Lower lobe of right lung (tissue), 2 donors: Measurements from ENCODE around the gene NUP205. TPM values are rescaled to one million over a fixed set of nuclear protein-coding genes. Genes with fewer than 3 reads are reported as not detected.
"Not testable (repeated sequence)": the region's sequence is repeated elsewhere in the genome, so short reads cannot be mapped to it uniquely, and the experiment has no call there.

Source experiments
- ATAC-seq, 2 donors: fragments of 200-7000 bp; cut with Tn5 transposase; one replicate each; pipeline ENCODE4 v1.9.1; 2020 to 2022; ENCODE audit warnings: mild to moderate bottlenecking in 2 of 2, moderate library complexity in 2 of 2
- DNase-seq: peaks from one replicate; pipeline ENCODE4 v3.0.0-alpha.2; 2020
- H3K27ac ChIP-seq: fragments of 200-600 bp; one replicate; pipeline ENCODE4 v1.8.0; 2022
- H3K27me3 ChIP-seq: fragments of 200-600 bp; one replicate; pipeline ENCODE4 v1.8.0; 2022; ENCODE audit warnings: low read depth
- H3K36me3 ChIP-seq: fragments of 200-600 bp; one replicate; pipeline ENCODE4 v1.8.0; 2022; ENCODE audit warnings: mild to moderate bottlenecking
- H3K4me1 ChIP-seq: fragments of 200-600 bp; one replicate; pipeline ENCODE4 v1.8.0; 2022
- H3K4me3 ChIP-seq: fragments of 200-600 bp; one replicate; pipeline ENCODE4 v1.8.0; 2022; ENCODE audit warnings: mild to moderate bottlenecking
- H3K9me3 ChIP-seq: fragments of 200-600 bp; one replicate; pipeline ENCODE4 v1.8.0; 2022
- CTCF ChIP-seq: fragments of 200-600 bp; IDR thresholded peaks from one replicate; pipeline ENCODE4 v1.8.0; 2022; ENCODE audit warnings: antibody characterized with exemption, mild to moderate bottlenecking
- intact Hi-C: fragments of 100-400 bp; cut with DNase I; formaldehyde crosslinking; loops from one replicate; pipeline ENCODE4 v1.11.0; 2022
- total RNA-seq: library from RNA; stranded (reverse); fragmentation: NEBNext Ultra II Directional; extraction: Animal tissue kit (Norgen Biotek cat#: 25700); gene quantifications from one replicate; pipeline ENCODE4 v1.2.1, GENCODE V29; 2021
- donor health status: DM: no; HTN: yes; CAD: no; lungs with severe emphysema.

Gene NUP205
- total RNA-seq, 1 donor from 2014 or later, result 40.2 TPM

GRCh38 chr7:135664046-135664589 is 106.4 kb downstream of the NUP205 start:
- H3K9me3 ChIP-seq, result no peaks in the 10 kb centered on the region
- DNase-seq (no peak), ATAC-seq (no peak)
- H3K4me3 ChIP-seq, result no peak overlapping the region
- H3K36me3 ChIP-seq, result peaks cover 4% of the 10 kb centered on the region
- peaks cover 42% of the 10 kb centered on the region for H3K4me1 ChIP-seq
- intact Hi-C loops, result no loop called here
- no peak for TF ChIP-seq CTCF
- no peak overlapping the region for H3K27ac ChIP-seq
- no peaks in the 10 kb centered on the region for H3K27me3 ChIP-seq

- Histone ChIP-seq H3K4me3 (no peak overlapping the region), H3K36me3 (peaks cover 4% of the 10 kb centered on the region), H3K4me1 (peaks cover 33% of the 10 kb centered on the region), H3K27me3 (no peaks in the 10 kb centered on the region), H3K9me3 (no peaks in the 10 kb centered on the region), H3K27ac (no peak overlapping the region)
- no peak for ATAC-seq
- no peak for TF ChIP-seq CTCF
- intact Hi-C loops, result no loop called here
- no peak for DNase-seq
These were observed 107.3 kb downstream of the NUP205 start for GRCh38 chr7:135665042-135665441.

GRCh38 chr7:135666156-135666555 is 108.4 kb downstream of the NUP205 start:
- TF ChIP-seq CTCF, result no peak
- H3K4me3 ChIP-seq, result no peak overlapping the region
- intact Hi-C loops, result no loop called here
- H3K9me3 ChIP-seq, result no peaks in the 10 kb centered on the region
- peaks cover 4% of the 10 kb centered on the region for H3K36me3 ChIP-seq
- ATAC-seq, result no peak
- no peak overlapping the region for H3K27ac ChIP-seq
- peaks cover 33% of the 10 kb centered on the region for H3K4me1 ChIP-seq
- no peaks in the 10 kb centered on the region for H3K27me3 ChIP-seq
- DNase-seq, result no peak

- Histone ChIP-seq H3K4me3 (no peak overlapping the region), H3K36me3 (peaks cover 4% of the 10 kb centered on the region), H3K9me3 (no peaks in the 10 kb centered on the region), H3K4me1 (peaks cover 31% of the 10 kb centered on the region), H3K27ac (no peak overlapping the region), H3K27me3 (no peaks in the 10 kb centered on the region)
- TF ChIP-seq CTCF, result no peak
- ATAC-seq, result no peak
- no peak for DNase-seq
- intact Hi-C loops, result no loop called here
These were observed 109.1 kb downstream of the NUP205 start for GRCh38 chr7:135666846-135667245.

- H3K27ac ChIP-seq, DNase-seq, H3K9me3 ChIP-seq, ATAC-seq, H3K36me3 ChIP-seq, H3K4me3 ChIP-seq, H3K27me3 ChIP-seq, intact Hi-C loops: not testable (repeated sequence)
- H3K4me1 ChIP-seq, result peaks cover 34% of the 10 kb centered on the region
These were observed 109.9 kb downstream of the NUP205 start for GRCh38 chr7:135667626-135668025.

- H3K4me3 ChIP-seq, ATAC-seq, H3K27ac ChIP-seq, H3K27me3 ChIP-seq, H3K9me3 ChIP-seq, intact Hi-C loops, DNase-seq: not testable (repeated sequence)
- Histone ChIP-seq H3K4me1 (peaks cover 34% of the 10 kb centered on the region), H3K36me3 (peaks cover 11% of the 10 kb centered on the region)
These were observed 111.2 kb downstream of the NUP205 start for GRCh38 chr7:135668852-135669395.
